WTC11 (cell line): ENCODE results near the gene CDH16.

Experiments used
- AFF4 ChIP-seq: sonication (generic); formaldehyde crosslinking; IDR thresholded peaks from 2 replicates; pipeline ENCODE4 v1.8.1; 2023; ENCODE audit warnings: mild to moderate bottlenecking, missing genetic modification reagents, borderline replicate concordance
- ARID4B ChIP-seq: sonication (generic); formaldehyde crosslinking; IDR thresholded peaks from 2 replicates; pipeline ENCODE4 v1.8.0; 2023; ENCODE audit warnings: missing genetic modification reagents, mild to moderate bottlenecking, borderline replicate concordance
- ATF3 ChIP-seq: sonication (generic); formaldehyde crosslinking; conservative IDR thresholded peaks from 2 replicates; pipeline ENCODE4 v1.8.1; 2022; ENCODE audit warnings: mild to moderate bottlenecking, missing genetic modification reagents
- CTCF ChIP-seq: fragments of 200-600 bp; IDR thresholded peaks from 2 replicates; pipeline ENCODE4 v1.8.0; 2022; ENCODE audit warnings: antibody characterized with exemption
- FOXJ3 ChIP-seq: sonication (generic); formaldehyde crosslinking; IDR thresholded peaks from 2 replicates; pipeline ENCODE4 v1.9.0; 2021; ENCODE audit warnings: missing genetic modification reagents, mild to moderate bottlenecking, borderline replicate concordance
- FOXK1 ChIP-seq: sonication (generic); formaldehyde crosslinking; IDR thresholded peaks from 2 replicates; pipeline ENCODE4 v1.8.0; 2022; ENCODE audit warnings: mild to moderate bottlenecking, moderate library complexity, missing genetic modification reagents
- IRF1 ChIP-seq: sonication (generic); formaldehyde crosslinking; IDR thresholded peaks from 2 replicates; pipeline ENCODE4 v1.8.0; 2023; ENCODE audit warnings: missing genetic modification reagents
- PRDM15 ChIP-seq: sonication (generic); formaldehyde crosslinking; IDR thresholded peaks from 2 replicates; pipeline ENCODE4 v1.8.0; 2022; ENCODE audit warnings: missing genetic modification reagents
- SP1 ChIP-seq: sonication (generic); formaldehyde crosslinking; conservative IDR thresholded peaks from 2 replicates; pipeline ENCODE4 v1.8.1; 2022; ENCODE audit warnings: missing genetic modification reagents
- USF2 ChIP-seq: sonication (generic); formaldehyde crosslinking; IDR thresholded peaks from 2 replicates; pipeline ENCODE4 v1.8.1; 2023; ENCODE audit warnings: mild to moderate bottlenecking, missing genetic modification reagents, moderate library complexity
- ZNF138 ChIP-seq: sonication (generic); formaldehyde crosslinking; conservative IDR thresholded peaks from 2 replicates; pipeline ENCODE4 v1.8.1; 2022; ENCODE audit warnings: mild to moderate bottlenecking, moderate library complexity, missing genetic modification reagents
- ZNF263 ChIP-seq: sonication (generic); formaldehyde crosslinking; IDR thresholded peaks from 2 replicates; pipeline ENCODE4 v1.8.1; 2022; ENCODE audit warnings: low read depth, mild to moderate bottlenecking, moderate library complexity, missing genetic modification reagents

- TF ChIP-seq USF2 (CRISPR knock-in tag) (no peak), FOXJ3 (CRISPR knock-in tag) (no peak), CTCF (no peak), SP1 (no peak), ZNF263 (CRISPR knock-in tag) (no peak), ZNF138 (CRISPR knock-in tag) (no peak), IRF1 (CRISPR knock-in tag) (no peak), ATF3 (CRISPR knock-in tag) (no peak), AFF4 (CRISPR knock-in tag) (no peak), PRDM15 (no peak), ARID4B (CRISPR knock-in tag) (no peak), FOXK1 (CRISPR knock-in tag) (no peak)
Measured at GRCh38 chr16:66961914-66962313, 43.2 kb upstream of the CDH16 start.
